Right lobe of liver (tissue), 6 donors: Measurements from ENCODE around the gene TNNT3. TPM values are rescaled to one million over a fixed set of nuclear protein-coding genes. Genes with fewer than 3 reads are reported as not detected.

Source experiments
- ATAC-seq, 4 donors: fragments of 200-7000 bp; cut with Tn5 transposase; one replicate each; pipeline ENCODE4 v1.9.1; 2020; ENCODE audit warnings: mild to moderate bottlenecking in 4 of 4, moderate library complexity in 4 of 4
- DNase-seq, 3 donors: peaks; one replicate each; pipeline ENCODE4 v3.0.0-alpha.2; 2020
- H3K27ac ChIP-seq, 3 donors: fragments of 200-600 bp; one replicate each; pipeline ENCODE4 v1.8.0; 2022
- H3K27me3 ChIP-seq, 2 donors: fragments of 200-600 bp; one replicate each; pipeline ENCODE4 v1.8.0; 2022
- H3K36me3 ChIP-seq, 4 donors: fragments of 200-600 bp; sonication (generic) in 1 of 4; one replicate each; pipeline versions ENCODE4 v1.5.1 to v1.8.0; 2017 to 2022; ENCODE audit warnings: control low read depth in 1 of 4
- H3K4me1 ChIP-seq, 4 donors: fragments of 200-600 bp; sonication (generic) in 1 of 4; one replicate each; pipeline versions ENCODE4 v1.5.1 to v1.8.0; 2017 to 2022; ENCODE audit warnings: control low read depth in 1 of 4
- H3K4me3 ChIP-seq, 3 donors: fragments of 200-600 bp; one replicate each; pipeline ENCODE4 v1.8.0; 2022
- H3K9me3 ChIP-seq, 4 donors: fragments of 200-600 bp; sonication (generic) in 1 of 4; one replicate each; pipeline versions ENCODE4 v1.5.1 to v1.8.0; 2017 to 2022; ENCODE audit warnings: control low read depth in 1 of 4
- POLR2A ChIP-seq: fragments of 450-650 bp; IDR thresholded peaks from one replicate; pipeline ENCODE4 v1.6.1; 2017; ENCODE audit warnings: antibody characterized with exemption, mild to moderate bottlenecking
- WGBS: methylation state at CpG from one replicate; pipeline ENCODE4 v1.1.6; 2018; ENCODE audit warnings: low coverage, low lambda C conversion rate; ENCODE audit not compliant: insufficient coverage; ENCODE audit errors: missing lambda C conversion rate; 5-methylcytosine and 5-hydroxymethylcytosine counted together
- intact Hi-C, 2 donors: fragments of 100-400 bp; cut with DNase I; formaldehyde crosslinking; loops; one replicate each; pipeline versions ENCODE4 v1.11.2 to v1.14.1; 2022
- long read RNA-seq: library from polyadenylated mRNA; unstranded; transcript quantifications from one replicate; pipeline ENCODE4 v2.0.0, GENCODE V29; 2019
- total RNA-seq, 6 experiments: library from RNA; depleted of rRNA in 2 of 6; stranded (reverse); fragments of >200 nt in 2 of 6; fragmentation: NEBNext Ultra II Directional in 3 of 6; extraction: Animal tissue kit (Norgen Biotek cat#: 25700) in 3 of 6; gene quantifications; one replicate each; pipeline versions ENCODE4 v1.1.0 to v1.2.4, GENCODE V29; 2016 to 2023
- TF ChIP-seq, protein P1 (sequence below), 4 donors: fragments of 200-600 bp in 3 of 4; fragments of 450-650 bp in 1 of 4; IDR thresholded peaks; one replicate each; pipeline versions ENCODE4 v1.5.1 to v1.8.0; 2016 to 2022; ENCODE audit warnings: antibody characterized with exemption in 4 of 4, mild to moderate bottlenecking in 2 of 4
- donor health status: DM: no; HTN: yes; CAD: no.
- donor health status: DM: no; HTN: no; CAD: no.
- donor health status: DM: no; HTN: no; CAD: no.
- donor health status: DM: no; HTN: yes; CAD: no.
- donor health status: DM: no; HTN: yes; CAD: no.

TNNT3 gene
- 1 to 10 TPM in 1 of 6 experiments, under 1 TPM in 1, not detected in 4; 0.44 to 2.2 TPM for total RNA-seq
- long read RNA-seq: 0 reads

DNA sequence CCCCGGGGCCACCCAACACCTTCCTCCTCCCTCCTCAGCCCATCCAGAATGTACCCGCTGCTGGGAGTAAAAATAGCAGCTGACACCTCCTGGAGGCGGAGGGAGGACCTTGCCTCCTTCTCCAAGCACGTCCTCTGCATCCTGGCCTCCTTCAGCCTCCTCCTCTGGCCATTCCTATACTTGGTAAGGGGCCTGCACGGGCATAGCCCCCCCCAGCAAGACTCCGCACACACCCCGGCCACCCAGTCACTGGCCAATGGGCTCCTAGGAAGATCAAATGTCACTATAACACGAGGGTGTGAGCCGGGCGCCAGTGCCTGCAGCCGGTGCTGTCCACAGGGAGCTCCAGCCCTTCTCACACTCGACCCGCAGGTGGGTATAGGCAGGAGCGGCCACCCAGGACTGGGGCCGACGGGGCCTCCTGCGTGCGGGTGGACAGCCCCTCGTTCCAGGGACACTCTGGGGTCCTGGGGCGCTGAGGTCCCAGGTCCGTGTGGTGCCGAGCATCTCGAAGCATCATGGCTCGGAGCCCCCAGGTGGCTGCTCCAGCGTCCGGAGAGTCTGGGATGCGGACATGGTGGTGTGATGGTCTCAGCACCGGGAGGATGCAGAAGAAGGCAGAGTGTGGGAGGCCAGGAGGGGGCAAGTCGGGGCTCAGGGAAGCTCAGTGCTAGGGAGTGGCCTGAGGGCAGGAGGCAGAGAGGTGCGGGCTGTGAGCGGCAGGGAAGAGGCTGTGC is at the start of gene TNNT3:
TNNT3 (plus strand) TSS at position 313 of the 737 bp plus-strand sequence. CDS start 3,172 bp downstream, outside the sequence.
- Histone ChIP-seq H3K4me3 (no peak within 1 kb of the TSS), H3K9me3 (no peaks in the 10 kb centered on the region), H3K36me3 (no peaks in the 10 kb centered on the region), H3K27ac (no peak within 1 kb of the TSS), H3K27me3 (no peaks in the 10 kb centered on the region), H3K4me1 (no peaks in the 10 kb centered on the region)
- peak in 1 of 3 donors; percentile 55 for DNase-seq
- TF ChIP-seq POLR2A: no peak
- intact Hi-C loops: no loop called here
- WGBS: 62% methylated on average over 13 of the region's 31 CpGs
- ATAC-seq: no peak

DNA sequence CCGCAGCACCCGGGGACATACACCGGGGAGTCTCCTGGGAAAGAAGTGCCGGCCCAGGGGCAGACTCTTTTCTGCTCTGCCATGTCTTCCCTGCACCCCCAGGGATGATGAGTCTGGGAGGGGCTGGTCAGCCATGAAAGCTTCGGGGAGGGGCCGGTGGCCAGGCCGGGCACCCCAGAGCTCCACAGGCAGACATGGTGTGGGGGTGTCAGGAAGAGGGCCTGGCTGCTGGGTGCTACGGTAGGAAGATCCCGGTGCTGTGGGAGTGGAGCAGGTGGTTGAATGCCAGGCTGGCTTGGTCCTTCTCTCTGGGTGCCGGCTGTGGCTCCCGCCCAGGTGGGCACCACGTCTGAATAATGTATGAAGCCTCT is 49.2 kb upstream of the TNNT3 start:
- WGBS: 10% methylated on average over 2 of the region's 12 CpGs
- Histone ChIP-seq H3K9me3 (no peaks in the 10 kb centered on the region), H3K36me3 (no peaks in the 10 kb centered on the region), H3K27ac (no peak overlapping the region), H3K27me3 (no peaks in the 10 kb centered on the region), H3K4me1 (no peaks in the 10 kb centered on the region), H3K4me3 (no peak overlapping the region)
- DNase-seq (peak in 2 of 3 donors; percentile 18 to 50), ATAC-seq (peak in 1 of 4 donors; percentile 11)
- TF ChIP-seq POLR2A: no peak
- TF ChIP-seq, protein P1, sequence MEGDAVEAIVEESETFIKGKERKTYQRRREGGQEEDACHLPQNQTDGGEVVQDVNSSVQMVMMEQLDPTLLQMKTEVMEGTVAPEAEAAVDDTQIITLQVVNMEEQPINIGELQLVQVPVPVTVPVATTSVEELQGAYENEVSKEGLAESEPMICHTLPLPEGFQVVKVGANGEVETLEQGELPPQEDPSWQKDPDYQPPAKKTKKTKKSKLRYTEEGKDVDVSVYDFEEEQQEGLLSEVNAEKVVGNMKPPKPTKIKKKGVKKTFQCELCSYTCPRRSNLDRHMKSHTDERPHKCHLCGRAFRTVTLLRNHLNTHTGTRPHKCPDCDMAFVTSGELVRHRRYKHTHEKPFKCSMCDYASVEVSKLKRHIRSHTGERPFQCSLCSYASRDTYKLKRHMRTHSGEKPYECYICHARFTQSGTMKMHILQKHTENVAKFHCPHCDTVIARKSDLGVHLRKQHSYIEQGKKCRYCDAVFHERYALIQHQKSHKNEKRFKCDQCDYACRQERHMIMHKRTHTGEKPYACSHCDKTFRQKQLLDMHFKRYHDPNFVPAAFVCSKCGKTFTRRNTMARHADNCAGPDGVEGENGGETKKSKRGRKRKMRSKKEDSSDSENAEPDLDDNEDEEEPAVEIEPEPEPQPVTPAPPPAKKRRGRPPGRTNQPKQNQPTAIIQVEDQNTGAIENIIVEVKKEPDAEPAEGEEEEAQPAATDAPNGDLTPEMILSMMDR (IDR thresholded peaks at IDR 0.05): no peak
- intact Hi-C loops: loop anchor here in 1 of 2 donors (10.0 kb wide), 1 partner anchor 274 kb away; no protein-coding TSS in a partner anchor

DNA sequence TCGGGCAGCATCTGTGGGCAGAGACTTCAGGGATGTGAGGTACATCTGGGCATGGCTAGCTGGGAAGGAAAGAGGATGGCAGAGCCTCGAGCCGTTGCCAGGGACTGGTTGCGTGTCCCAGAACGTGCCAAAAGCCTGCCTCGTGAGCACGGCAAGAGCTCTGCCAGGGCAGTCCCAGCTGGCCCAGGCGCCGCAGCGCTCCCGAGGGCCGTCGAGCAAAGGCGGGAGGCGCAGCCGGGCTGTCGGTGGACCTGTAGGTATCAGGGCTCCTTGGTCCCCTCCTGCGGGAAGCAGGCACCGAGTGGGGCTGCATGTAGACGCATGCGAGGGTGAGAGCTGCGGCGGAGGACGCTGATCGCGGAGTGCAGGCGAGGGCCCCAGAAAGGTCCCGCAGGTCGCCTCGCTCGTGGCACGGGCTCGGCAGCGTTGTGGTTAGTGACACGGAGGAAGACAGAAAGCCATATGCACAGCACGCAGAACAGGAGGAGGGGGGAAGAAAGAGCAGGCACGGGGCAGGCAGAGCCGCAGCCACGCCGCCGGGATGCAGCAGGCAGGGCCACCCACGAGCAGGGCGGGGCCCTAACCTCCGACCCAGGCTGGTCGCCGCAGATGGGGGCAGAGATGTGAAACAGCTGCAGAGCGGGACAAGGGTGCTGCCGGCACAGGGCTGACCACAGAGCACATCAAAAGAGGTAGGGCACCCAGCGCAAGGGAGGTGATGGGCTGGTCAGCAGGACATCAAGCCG is 48.6 kb upstream of the TNNT3 start:
- TF ChIP-seq, protein P1 (IDR thresholded peaks at IDR 0.05): no peak
- TF ChIP-seq POLR2A: no peak
- H3K36me3 ChIP-seq: no peaks in the 10 kb centered on the region
- no peak overlapping the region for H3K27ac ChIP-seq
- no peaks in the 10 kb centered on the region for H3K4me1 ChIP-seq
- ATAC-seq (peak in 2 of 4 donors; percentile 31 to 33), DNase-seq (peak in 1 of 3 donors; percentile 23)
- WGBS: 21% methylated on average over 19 of the region's 50 CpGs
- no peaks in the 10 kb centered on the region for H3K9me3 ChIP-seq
- intact Hi-C loops: loop anchor here in 1 of 2 donors (10.0 kb wide), 1 partner anchor 274 kb away; no protein-coding TSS in a partner anchor
- no peak overlapping the region for H3K4me3 ChIP-seq
- no peaks in the 10 kb centered on the region for H3K27me3 ChIP-seq

DNA sequence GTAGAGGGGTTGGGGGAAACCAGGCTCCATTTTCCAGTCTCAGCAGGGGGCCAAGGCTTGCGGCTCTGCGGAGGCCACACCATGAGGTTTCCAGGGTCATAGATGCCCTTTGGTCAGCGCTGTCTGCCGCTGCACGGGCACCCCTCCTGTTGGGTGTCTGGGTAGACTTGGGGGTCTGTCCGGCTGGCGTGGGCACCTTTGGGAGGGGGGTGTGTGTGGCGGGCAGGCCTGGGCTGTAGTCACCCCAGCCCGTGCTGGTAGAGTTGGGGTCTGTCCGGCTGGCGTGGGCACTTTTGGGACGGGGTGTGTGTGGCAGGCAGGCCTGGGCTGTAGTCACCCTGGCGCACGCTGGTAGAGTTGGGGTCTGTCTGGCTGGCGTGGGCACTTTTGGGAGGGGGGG is 48.0 kb upstream of the TNNT3 start:
- Histone ChIP-seq H3K4me3 (no peak overlapping the region), H3K27me3 (no peaks in the 10 kb centered on the region), H3K4me1 (no peaks in the 10 kb centered on the region), H3K36me3 (no peaks in the 10 kb centered on the region), H3K27ac (no peak overlapping the region), H3K9me3 (no peaks in the 10 kb centered on the region)
- peak in 2 of 3 donors; percentile 16 to 41 for DNase-seq
- ATAC-seq: no peak
- WGBS: 60% methylated on average over 6 of the region's 15 CpGs
- intact Hi-C loops: loop anchor here in 1 of 2 donors (10.0 kb wide), 1 partner anchor 273 kb away; no protein-coding TSS in a partner anchor
- TF ChIP-seq, protein P1 (IDR thresholded peaks at IDR 0.05): no peak
- no peak for TF ChIP-seq POLR2A
